ENCODE results near the gene UBR2. TPM values are rescaled to one million over a fixed set of nuclear protein-coding genes. Genes with fewer than 3 reads are reported as not detected.
"Not testable (repeated sequence)": the region's sequence is repeated elsewhere in the genome, so short reads cannot be mapped to it uniquely, and the experiment has no call there.

Gene UBR2
- total RNA-seq, 2 donors from 2014 or later: 18.6 to 27.8 TPM

DNA sequence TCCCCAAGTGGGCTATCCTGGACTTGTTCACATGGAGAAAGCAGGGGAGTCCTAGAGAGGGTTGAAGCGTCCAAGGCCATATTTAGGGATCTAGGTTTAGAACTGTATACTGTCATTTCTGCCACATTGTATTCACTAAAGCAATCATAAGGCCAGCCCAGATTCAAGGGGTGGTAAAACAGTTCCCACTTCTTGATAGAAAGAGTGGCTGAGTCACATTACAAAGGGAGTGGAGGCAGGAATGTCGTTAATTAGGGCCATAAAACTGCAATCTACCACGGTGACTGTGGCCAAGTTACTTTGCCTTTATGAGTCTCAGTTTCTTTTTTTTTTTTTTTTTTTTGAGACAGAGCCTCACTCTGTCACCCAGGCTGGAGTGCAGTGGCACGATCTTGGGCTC, 7.4 kb upstream of the UBR2 start:
- peaks cover 0 to 4% of the 10 kb centered on the region in 2 donors for H3K4me1 ChIP-seq
- H3K4me3 ChIP-seq: no peak overlapping the region
- DNase-seq (ENCODE audit: low spot score): no peak
- H3K36me3 ChIP-seq: no peaks in the 10 kb centered on the region
- no peaks in the 10 kb centered on the region for H3K9me3 ChIP-seq
- TF ChIP-seq, protein P1, sequence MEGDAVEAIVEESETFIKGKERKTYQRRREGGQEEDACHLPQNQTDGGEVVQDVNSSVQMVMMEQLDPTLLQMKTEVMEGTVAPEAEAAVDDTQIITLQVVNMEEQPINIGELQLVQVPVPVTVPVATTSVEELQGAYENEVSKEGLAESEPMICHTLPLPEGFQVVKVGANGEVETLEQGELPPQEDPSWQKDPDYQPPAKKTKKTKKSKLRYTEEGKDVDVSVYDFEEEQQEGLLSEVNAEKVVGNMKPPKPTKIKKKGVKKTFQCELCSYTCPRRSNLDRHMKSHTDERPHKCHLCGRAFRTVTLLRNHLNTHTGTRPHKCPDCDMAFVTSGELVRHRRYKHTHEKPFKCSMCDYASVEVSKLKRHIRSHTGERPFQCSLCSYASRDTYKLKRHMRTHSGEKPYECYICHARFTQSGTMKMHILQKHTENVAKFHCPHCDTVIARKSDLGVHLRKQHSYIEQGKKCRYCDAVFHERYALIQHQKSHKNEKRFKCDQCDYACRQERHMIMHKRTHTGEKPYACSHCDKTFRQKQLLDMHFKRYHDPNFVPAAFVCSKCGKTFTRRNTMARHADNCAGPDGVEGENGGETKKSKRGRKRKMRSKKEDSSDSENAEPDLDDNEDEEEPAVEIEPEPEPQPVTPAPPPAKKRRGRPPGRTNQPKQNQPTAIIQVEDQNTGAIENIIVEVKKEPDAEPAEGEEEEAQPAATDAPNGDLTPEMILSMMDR (IDR thresholded peaks at IDR 0.05): no peak
- no peaks in the 10 kb centered on the region for H3K27me3 ChIP-seq
- no peak overlapping the region for H3K27ac ChIP-seq

DNA sequence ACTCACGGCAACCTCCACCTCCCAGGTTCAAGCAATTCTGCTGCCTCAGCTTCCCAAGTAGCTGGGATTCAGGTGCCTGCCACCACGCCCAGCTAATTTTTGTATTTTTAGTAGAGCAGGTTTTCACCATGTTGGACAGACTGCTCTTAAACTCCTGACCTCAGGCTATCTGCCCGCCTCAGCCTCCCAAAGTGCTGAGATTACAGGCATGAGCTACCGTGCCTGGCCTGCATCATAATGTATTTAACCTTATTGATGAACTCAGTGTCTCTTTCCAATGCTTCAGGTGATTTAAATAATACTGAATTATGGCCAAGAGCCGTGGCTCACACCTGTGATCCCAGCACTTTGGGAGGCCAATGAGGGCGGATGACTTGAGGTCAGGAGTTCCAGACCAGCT, 4.6 kb upstream of the UBR2 start:
- not testable (repeated sequence) for H3K4me3 ChIP-seq; H3K27me3 ChIP-seq; DNase-seq (ENCODE audit: low spot score); H3K27ac ChIP-seq; H3K4me1 ChIP-seq; H3K9me3 ChIP-seq; H3K36me3 ChIP-seq

DNA sequence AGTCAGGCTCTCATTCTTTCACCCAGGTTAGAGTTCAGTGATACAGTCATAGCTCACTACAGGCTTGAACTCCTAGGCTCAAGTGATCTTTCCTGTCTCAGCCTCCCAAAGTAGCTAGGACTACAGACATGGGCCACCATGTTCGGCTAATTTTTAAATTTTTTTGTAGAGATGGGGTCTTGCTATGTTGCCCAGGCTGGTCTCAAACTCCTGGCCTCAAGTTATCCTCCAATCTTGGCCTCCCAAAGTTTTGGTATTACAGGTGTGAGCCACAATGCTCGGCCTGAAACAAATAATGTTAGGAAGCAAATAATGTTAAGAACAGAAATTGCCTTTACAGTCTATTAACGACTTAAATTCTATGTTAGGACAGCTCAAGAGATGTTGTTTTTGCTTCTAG, 1.8 kb upstream of the UBR2 start:
- no peak for DNase-seq (ENCODE audit: low spot score)
- Histone ChIP-seq H3K27ac (no peak overlapping the region), H3K36me3 (no peaks in the 10 kb centered on the region), H3K4me1 (peaks cover 0 to 16% of the 10 kb centered on the region in 2 donors), H3K4me3 (no peak overlapping the region), H3K9me3 (no peaks in the 10 kb centered on the region), H3K27me3 (no peaks in the 10 kb centered on the region)
- TF ChIP-seq, protein P1 (IDR thresholded peaks at IDR 0.05): no peak

DNA sequence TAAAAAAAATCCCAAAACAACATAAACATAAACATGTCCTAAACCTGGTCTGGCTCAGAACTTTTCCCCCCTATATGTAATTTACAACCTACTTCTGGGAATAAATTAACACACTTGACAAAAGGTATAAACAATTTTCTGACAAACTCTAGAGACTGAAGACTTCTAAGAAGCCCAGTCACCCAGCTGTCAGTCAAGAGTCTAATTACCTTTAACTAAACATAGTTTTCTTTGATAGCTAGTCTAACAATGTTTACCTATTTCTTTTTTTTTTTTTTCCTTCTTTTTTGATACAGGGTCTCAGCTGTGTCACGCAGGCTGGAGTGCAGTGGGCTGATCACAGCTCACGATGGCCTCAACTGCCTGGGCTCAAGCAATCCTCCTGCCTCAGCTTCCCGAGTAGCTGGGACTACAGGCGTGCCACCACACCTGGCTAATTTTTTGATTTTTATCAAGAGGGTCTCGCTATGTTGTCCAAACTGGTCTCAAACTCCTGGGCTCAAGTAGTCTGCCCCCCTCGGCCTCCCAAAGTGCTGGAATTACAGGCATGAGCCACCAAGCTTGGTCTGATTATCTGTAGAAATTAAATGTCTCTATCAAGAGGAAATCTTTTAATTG, 932 bp upstream of the UBR2 start:
- Histone ChIP-seq H3K27me3 (no peaks in the 10 kb centered on the region), H3K4me3 (no peak overlapping the region), H3K9me3 (no peaks in the 10 kb centered on the region), H3K27ac (no peak overlapping the region), H3K36me3 (no peaks in the 10 kb centered on the region), H3K4me1 (peaks cover 0 to 24% of the 10 kb centered on the region in 2 donors)
- no peak for DNase-seq (ENCODE audit: low spot score)
- TF ChIP-seq, protein P1 (IDR thresholded peaks at IDR 0.05): no peak

DNA sequence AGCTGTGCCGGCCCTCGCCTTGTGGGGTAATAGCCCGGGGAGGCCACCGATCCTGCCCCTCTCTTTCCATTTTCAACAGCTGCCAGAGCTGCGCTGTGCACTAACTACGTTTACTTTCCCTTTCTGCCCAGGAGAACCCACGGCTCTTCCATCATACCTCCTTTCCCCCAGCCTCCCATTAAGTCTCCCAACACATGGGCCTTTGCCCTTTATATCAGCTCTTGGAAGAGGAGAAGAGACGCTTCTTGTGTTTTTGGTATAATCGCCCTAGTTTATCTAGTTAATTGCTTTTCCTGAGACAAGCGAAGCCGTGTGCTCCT, 637 bp downstream of the UBR2 start:
- peak overlapping the region; percentile 95 to 97 for H3K27ac ChIP-seq
- H3K27me3 ChIP-seq: no peaks in the 10 kb centered on the region
- no peaks in the 10 kb centered on the region for H3K36me3 ChIP-seq
- DNase-seq (ENCODE audit: low spot score): no peak
- peak overlapping the region; percentile 82 to 83 for H3K4me3 ChIP-seq
- TF ChIP-seq, protein P1 (IDR thresholded peaks at IDR 0.05): no peak
- no peaks in the 10 kb centered on the region for H3K9me3 ChIP-seq
- peaks cover 0 to 24% of the 10 kb centered on the region in 2 donors for H3K4me1 ChIP-seq

DNA sequence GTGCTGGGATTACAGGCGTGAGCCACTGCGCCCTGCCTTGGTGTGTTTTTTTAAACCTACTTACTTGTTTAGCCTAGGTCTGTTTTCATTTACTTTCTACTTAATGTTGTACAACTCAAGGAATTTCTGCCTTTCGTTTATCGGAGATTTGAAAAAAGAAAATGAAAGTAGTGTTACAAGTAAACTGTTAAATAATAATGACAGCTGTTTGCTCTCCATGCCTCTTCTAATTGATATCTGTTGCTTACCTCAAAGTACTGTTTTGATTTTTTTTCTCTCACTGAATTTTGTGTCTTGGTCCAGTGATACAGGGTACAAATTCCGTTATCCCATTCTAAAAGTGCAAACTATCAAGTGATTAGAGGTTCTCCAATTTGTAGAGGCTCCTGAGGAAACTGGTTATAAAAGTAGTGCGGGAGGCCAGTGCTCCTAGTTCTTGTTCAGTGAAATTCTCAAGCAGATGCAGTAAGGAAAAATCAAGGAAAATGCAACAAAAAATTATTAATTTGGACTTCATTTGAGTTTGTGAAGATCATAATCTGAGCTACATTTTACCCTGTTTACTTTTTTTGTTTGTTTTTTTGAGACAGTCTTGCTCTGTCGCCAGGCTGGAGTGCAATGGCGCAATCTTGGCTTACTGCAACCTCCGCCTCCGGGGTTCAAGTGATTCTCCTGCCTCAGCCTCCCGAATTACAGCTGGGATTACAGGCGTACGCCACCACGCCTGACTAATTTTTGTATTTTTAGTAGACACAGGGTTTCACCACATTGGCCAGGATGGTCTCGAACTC, 2.2 kb downstream of the UBR2 start:
- H3K9me3 ChIP-seq: no peaks in the 10 kb centered on the region
- TF ChIP-seq, protein P1 (IDR thresholded peaks at IDR 0.05): no peak
- no peak for DNase-seq (ENCODE audit: low spot score)
- no peaks in the 10 kb centered on the region for H3K27me3 ChIP-seq
- peaks cover 0 to 32% of the 10 kb centered on the region in 2 donors for H3K4me1 ChIP-seq
- H3K36me3 ChIP-seq: no peaks in the 10 kb centered on the region
- H3K4me3 ChIP-seq: peak overlapping the region; percentile 82 to 83
- H3K27ac ChIP-seq: peak overlapping the region; percentile 95 to 97

All from right atrium auricular region (tissue), 2 donors.